Measurements from ENCODE around the gene VPS16.

Gene VPS16
- 46.6 to 69.1 (median 67.5) reads per million in 3 experiments for total RNA-seq

- peak; percentile 86 for DNase-seq
These were observed at the start of gene VPS16, which contains the start of gene PCED1A for GRCh38 chr20:2840138-2840966. TSS of gene VPS16 (plus strand) at chr20:2840745. CDS start at chr20:2840775, 30 bp downstream. TSS of gene PCED1A (minus strand) at chr20:2840655. CDS start at chr20:2839912, 743 bp downstream.

GRCh38 chr20:2793471-2793870 is 47.1 kb upstream of the VPS16 start:
- no peak for DNase-seq

- no peak for DNase-seq
These were observed 46.3 kb upstream of the VPS16 start for GRCh38 chr20:2794202-2794748.

GRCh38 chr20:2794866-2795447 is 45.6 kb upstream of the VPS16 start:
- no peak for DNase-seq

- no peak for DNase-seq
These were observed 45.1 kb upstream of the VPS16 start for GRCh38 chr20:2795451-2795850.

- DNase-seq = no peak
These were observed 44.4 kb upstream of the VPS16 start for GRCh38 chr20:2796011-2796660.

GRCh38 chr20:2797136-2797983 is 43.2 kb upstream of the VPS16 start:
- DNase-seq = no peak

- no peak for DNase-seq
These were observed 42.3 kb upstream of the VPS16 start for GRCh38 chr20:2798095-2798805.

GRCh38 chr20:2798814-2799213 is 41.7 kb upstream of the VPS16 start:
- DNase-seq = no peak

GRCh38 chr20:2799271-2799670 is 41.3 kb upstream of the VPS16 start:
- DNase-seq = no peak

- DNase-seq = no peak
These were observed 40.6 kb upstream of the VPS16 start for GRCh38 chr20:2799688-2800520.

- no peak for DNase-seq
These were observed 39.8 kb upstream of the VPS16 start, which contains the start of gene CPXM1 for GRCh38 chr20:2800521-2801285. TSS of gene CPXM1 (minus strand) at chr20:2800627. CDS start at chr20:2800572, 55 bp downstream.

GRCh38 chr20:2801286-2801728 is 39.2 kb upstream of the VPS16 start:
- no peak for DNase-seq

- DNase-seq = no peak
These were observed 36.3 kb upstream of the VPS16 start for GRCh38 chr20:2804041-2804828.

- DNase-seq = no peak
These were observed 35.5 kb upstream of the VPS16 start for GRCh38 chr20:2804852-2805688.

GRCh38 chr20:2805689-2806350 is 34.7 kb upstream of the VPS16 start:
- DNase-seq = no peak

- DNase-seq = no peak
These were observed 34.2 kb upstream of the VPS16 start for GRCh38 chr20:2806351-2806701.

Measured in central memory CD4-positive, alpha-beta T cell (primary cell).